K562 (cell line): ENCODE results near the gene TFF1. TPM values are rescaled to one million over a fixed set of nuclear protein-coding genes. Genes with fewer than 3 reads are reported as not detected.

ENCODE experiments used
- ATAC-seq: fragments of 200-7000 bp; cut with Tn5 transposase; 3 replicates; pipeline ENCODE4 v1.9.1; 2020; ENCODE audit warnings: moderate library complexity
- BruUV-seq: library from RNA; stranded (reverse); fragments of 400-500 nt; replicated peaks from 2 replicates; lab custom pipeline; 2021; lab: Mats Ljungman, UMichigan
- CTCF ChIA-PET: fragments of 300-600 bp; formaldehyde crosslinking; extraction: SDS; loops from one replicate; lab custom pipeline; 2021; ENCODE audit warnings: low intra/inter-chr PET ratio; lab: Yijun Ruan, JAX
- POLR2A ChIA-PET: fragments of 300-600, 350-650 bp; sonication (Branson Sonifier 250); formaldehyde crosslinking; extraction: SDS; loops from one replicate; lab custom pipeline; 2021; ENCODE audit warnings: antibody characterized with exemption, inconsistent platforms; lab: Yijun Ruan, JAX
- DNase-seq, 4 experiments: peaks; one replicate each; pipeline versions ENCODE4 v3.0.0 to v3.0.0-alpha.2; 2011 to 2018; ENCODE audit warnings: low spot score in 3 of 4, mixed read lengths in 3 of 4; ENCODE audit errors: extremely low read depth in 1 of 4
- FAIRE-seq: peaks from 2 replicates; lab custom pipeline; 2011; peaks lifted over from hg19 to GRCh38; lab: Jason Lieb, UNC
- H2AFZ ChIP-seq: 2 replicates; pipeline ENCODE4 v1.6.0; 2011; ENCODE audit warnings: low read depth, low read length, control low read depth, inconsistent platforms
- H3K27ac ChIP-seq: fragments of 200-600 bp; 3 replicates; pipeline ENCODE4 v1.8.0; 2011; ENCODE audit warnings: low read depth, mild to moderate bottlenecking, control low read depth, inconsistent platforms, low read length, moderate library complexity, mixed read lengths; ENCODE audit errors: extremely low read depth
- H3K27me3 ChIP-seq, 2 experiments: fragments of 300-600 bp in 1 of 2; 2 replicates in 1 of 2; 3 replicates in 1 of 2; pipeline versions ENCODE4 v1.6.0 to v1.8.0; 2011; ENCODE audit warnings: inconsistent platforms in 2 of 2, low read length in 2 of 2, mild to moderate bottlenecking in 1 of 2, mixed read lengths in 1 of 2, moderate library complexity in 1 of 2; ENCODE audit not compliant: control insufficient read depth in 2 of 2, insufficient read depth in 2 of 2
- H3K36me3 ChIP-seq: fragments of 300-600 bp; 3 replicates; pipeline ENCODE4 v1.8.0; 2011; ENCODE audit warnings: mild to moderate bottlenecking, low read length, inconsistent platforms; ENCODE audit not compliant: control insufficient read depth, insufficient read depth
- H3K4me1 ChIP-seq, 2 experiments: fragments of 200-600 bp in 1 of 2; replicated peaks in 1 of 2; 2 replicates in 1 of 2; 3 replicates in 1 of 2; pipeline versions ENCODE4 v1.5.1 to v1.8.0; 2011; ENCODE audit warnings: inconsistent platforms in 2 of 2, low read length in 2 of 2, mild to moderate bottlenecking in 1 of 2, mixed read lengths in 1 of 2, moderate library complexity in 1 of 2; ENCODE audit not compliant: control insufficient read depth in 2 of 2, insufficient read depth in 2 of 2
- H3K4me2 ChIP-seq: 2 replicates; pipeline ENCODE4 v1.6.1; 2011; ENCODE audit warnings: low read length, control low read depth, inconsistent platforms, mixed read lengths; ENCODE audit not compliant: insufficient read depth
- H3K4me3 ChIP-seq: fragments of 200-600 bp; sonication (generic), shearing (Covaris generic); 2 replicates; pipeline ENCODE4 v1.5.1; 2016; ENCODE audit warnings: control low read depth, inconsistent platforms
- H3K79me2 ChIP-seq: fragments of 200-600 bp; 3 replicates; pipeline ENCODE4 v1.8.0; 2011; ENCODE audit warnings: low read length, inconsistent platforms; ENCODE audit not compliant: control insufficient read depth, insufficient read depth
- H3K9ac ChIP-seq, 2 experiments: 2 replicates each; pipeline versions ENCODE4 v1.6.0 to v1.6.1; 2011; ENCODE audit warnings: low read depth in 2 of 2, low read length in 2 of 2, control low read depth in 1 of 2, inconsistent platforms in 1 of 2, mild to moderate bottlenecking in 1 of 2, mixed read lengths in 1 of 2; ENCODE audit not compliant: insufficient read depth in 1 of 2
- H3K9me1 ChIP-seq: one replicate; pipeline ENCODE4 v1.6.0; 2011; ENCODE audit warnings: inconsistent platforms, mild to moderate bottlenecking, low read length, moderate library complexity; ENCODE audit not compliant: control insufficient read depth, insufficient read depth
- H3K9me3 ChIP-seq: replicated peaks from 2 replicates; pipeline ENCODE4 v1.5.1; 2011; ENCODE audit warnings: low read depth, low read length, inconsistent platforms; ENCODE audit not compliant: control insufficient read depth, insufficient read depth
- H4K20me1 ChIP-seq: replicated peaks from 2 replicates; pipeline ENCODE4 v1.6.1; 2011; ENCODE audit warnings: low read length, inconsistent platforms, mixed read lengths; ENCODE audit not compliant: control insufficient read depth, insufficient read depth
- ELF2 ChIP-seq: fragments of 250-450 bp; sonication (Bioruptor Pico); IDR thresholded peaks from 2 replicates; pipeline ENCODE4 v1.5.0; 2021; ENCODE audit warnings: mild to moderate bottlenecking
- ETV6 ChIP-seq, 3 experiments: fragments of 150-350 bp in 1 of 3; sonication (generic) in 1 of 3; formaldehyde crosslinking in 1 of 3; IDR thresholded peaks; 2 replicates each; pipeline versions ENCODE4 v1.6.1 to v1.8.0; 2014 to 2022; ENCODE audit warnings: borderline replicate concordance in 2 of 3, low read depth in 2 of 3, antibody characterized with exemption in 1 of 3, low read length in 1 of 3, mild to moderate bottlenecking in 1 of 3, missing genetic modification reagents in 1 of 3
- GABPB1 ChIP-seq: sonication (generic); formaldehyde crosslinking; IDR thresholded peaks from 2 replicates; pipeline ENCODE4 v1.8.0; 2022; ENCODE audit warnings: mild to moderate bottlenecking, missing genetic modification reagents
- GATA2 ChIP-seq: sonication (generic); formaldehyde crosslinking; IDR thresholded peaks from 2 replicates; pipeline ENCODE4 v1.4.0; 2020; ENCODE audit warnings: mild to moderate bottlenecking, missing genetic modification reagents
- TBL1XR1 ChIP-seq, 2 experiments: IDR thresholded peaks; 2 replicates each; pipeline ENCODE4 v1.6.1; 2012; ENCODE audit warnings: improper control_type of control experiment in 2 of 2, low read length in 2 of 2, mild to moderate bottlenecking in 1 of 2
- ZNF23 ChIP-seq: fragments of 250-450 bp; sonication (Bioruptor Pico); IDR thresholded peaks from 2 replicates; pipeline ENCODE4 v1.4.0; 2020; ENCODE audit warnings: mild to moderate bottlenecking
- WGBS: fragments of 100-300 bp; shearing (Covaris generic); methylation state at CpG from one replicate; pipeline ENCODE4 v1.1.6; 2016; ENCODE audit warnings: low coverage, mixed read lengths; ENCODE audit not compliant: insufficient coverage; ENCODE audit errors: missing lambda C conversion rate; 5-methylcytosine and 5-hydroxymethylcytosine counted together
- in situ Hi-C: fragments of 300-500 bp; cut with MboI; formaldehyde crosslinking; loops from 4 replicates; pipeline ENCODE4 v1.15.0; 2018; ENCODE audit warnings: inconsistent platforms, mixed read lengths
- intact Hi-C: fragments of 100-400 bp; cut with micrococcal nuclease; formaldehyde crosslinking; loops from 2 replicates; pipeline ENCODE4 v1.14.2; 2022
- polyA plus RNA-seq, 8 experiments: library from polyadenylated mRNA; depleted of rRNA in 4 of 8; stranded (reverse) in 5 of 8; unstranded in 3 of 8; fragments of >200 nt; fragmentation: Nextera tagmentation in 2 of 8; fragmentation: Illumina TruSeq in 1 of 8; extraction: Ambion mirVana in 2 of 8; extraction: Trizol in 1 of 8; gene quantifications; 2 replicates each; pipeline versions ENCODE4 v1.2.1 to v1.2.3, GENCODE V29; 2011 to 2014; ENCODE audit warnings: inconsistent platforms in 1 of 8, missing spikeins in 1 of 8
- total RNA-seq, 7 experiments: library from RNA; depleted of rRNA in 6 of 7; stranded (reverse); fragments of >200 nt in 6 of 7; fragmentation: Illumina TruSeq in 2 of 7; extraction: Trizol in 2 of 7; gene quantifications; 2 replicates each; pipeline versions ENCODE4 v1.2.1 to v1.2.3, GENCODE V29; 2011 to 2021; ENCODE audit warnings: low replicate concordance in 1 of 7
- TF ChIP-seq, protein P1 (sequence below): sonication (generic); formaldehyde crosslinking; IDR thresholded peaks from 2 replicates; pipeline ENCODE4 v1.8.0; 2023; ENCODE audit warnings: mild to moderate bottlenecking, missing genetic modification reagents
- TF ChIP-seq, protein P2 (sequence below): fragments of 450-650 bp; formaldehyde crosslinking; IDR thresholded peaks from 2 replicates; pipeline ENCODE4 v1.4.0; 2020; ENCODE audit warnings: mild to moderate bottlenecking, moderate library complexity
- TF ChIP-seq, protein P3 (sequence below): fragments of 250-450 bp; sonication (Bioruptor Pico); IDR thresholded peaks from 2 replicates; pipeline ENCODE4 v1.8.0; 2022; ENCODE audit warnings: inconsistent platforms, mild to moderate bottlenecking, moderate library complexity, borderline replicate concordance

Gene TFF1
- total and polyA plus RNA-seq, 9 of the 15 experiments (the other 6 are each of a cell fraction or from before 2014, with no cell fraction given) = 0.31 TPM; not detected in 8

DNA sequence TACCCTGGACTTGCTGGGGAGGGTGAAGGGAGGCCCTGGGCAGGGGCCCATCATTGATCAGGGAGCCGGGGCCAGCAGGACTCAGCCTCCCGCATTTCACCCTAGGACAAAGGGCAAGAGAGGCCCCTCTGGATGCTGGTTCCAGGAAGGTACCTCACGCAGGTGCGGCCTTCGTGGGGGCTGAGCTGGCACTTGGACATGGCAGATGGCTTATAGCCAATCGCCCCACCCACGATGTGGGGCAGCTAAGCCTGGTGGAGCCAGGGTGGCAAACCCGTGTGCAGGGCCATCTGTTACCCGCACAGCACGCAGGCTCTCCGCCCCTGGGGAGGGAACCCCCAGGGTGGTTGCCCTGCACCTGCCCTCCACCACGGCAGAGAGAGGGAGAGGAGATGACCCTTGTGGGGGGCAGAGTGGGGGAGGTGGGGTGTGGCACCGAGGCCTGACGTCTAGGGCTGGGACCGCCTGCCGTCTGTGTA is 53.7 kb downstream of the TFF1 start:
- ChIA-PET POLR2A (interaction anchor here (0.6 kb wide), 1 partner anchor 171 kb away, joined by 3 read pairs; no protein-coding TSS in a partner anchor), CTCF (no interaction called here)
- Histone ChIP-seq H3K4me1 (peaks cover 0 to 10% of the 10 kb centered on the region in 2 experiments; a peak in 1 of 5 replicates), H3K27ac (no peak overlapping the region), H3K9me3 (no peaks in the 10 kb centered on the region), H3K36me3 (no peaks in the 10 kb centered on the region), H2AFZ (no peak overlapping the region), H3K9me1 (no peaks in the 10 kb centered on the region), H4K20me1 (peaks cover 32% of the 10 kb centered on the region), H3K4me2 (no peak overlapping the region), H3K27me3 (peaks cover 51 to 92% of the 10 kb centered on the region in 2 experiments), H3K9ac (no peak overlapping the region), H3K4me3 (no peak overlapping the region), H3K79me2 (no peaks in the 10 kb centered on the region)
- intact Hi-C loops = no loop called here
- BruUV-seq = no TSS peak
- DNase-seq (no peak), ATAC-seq (no peak), FAIRE-seq (no peak)
- TF ChIP-seq ZNF23 (CRISPR knock-in tag) = no peak
- no peak for TF ChIP-seq GABPB1 (CRISPR knock-in tag)
- TF ChIP-seq ETV6 (IDR thresholded peaks at IDR 0.05; ENCODE audit: borderline replicate concordance in 1 of 2, low read depth in 2 of 2, low read length in 1 of 2) = no peak
- no peak for TF ChIP-seq ETV6 (CRISPR knock-in tag; IDR thresholded peaks at IDR 0.05; ENCODE audit: borderline replicate concordance)
- TF ChIP-seq, protein P1, sequence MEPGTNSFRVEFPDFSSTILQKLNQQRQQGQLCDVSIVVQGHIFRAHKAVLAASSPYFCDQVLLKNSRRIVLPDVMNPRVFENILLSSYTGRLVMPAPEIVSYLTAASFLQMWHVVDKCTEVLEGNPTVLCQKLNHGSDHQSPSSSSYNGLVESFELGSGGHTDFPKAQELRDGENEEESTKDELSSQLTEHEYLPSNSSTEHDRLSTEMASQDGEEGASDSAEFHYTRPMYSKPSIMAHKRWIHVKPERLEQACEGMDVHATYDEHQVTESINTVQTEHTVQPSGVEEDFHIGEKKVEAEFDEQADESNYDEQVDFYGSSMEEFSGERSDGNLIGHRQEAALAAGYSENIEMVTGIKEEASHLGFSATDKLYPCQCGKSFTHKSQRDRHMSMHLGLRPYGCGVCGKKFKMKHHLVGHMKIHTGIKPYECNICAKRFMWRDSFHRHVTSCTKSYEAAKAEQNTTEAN (CRISPR knock-in tag) = no peak
- TF ChIP-seq, protein P2, sequence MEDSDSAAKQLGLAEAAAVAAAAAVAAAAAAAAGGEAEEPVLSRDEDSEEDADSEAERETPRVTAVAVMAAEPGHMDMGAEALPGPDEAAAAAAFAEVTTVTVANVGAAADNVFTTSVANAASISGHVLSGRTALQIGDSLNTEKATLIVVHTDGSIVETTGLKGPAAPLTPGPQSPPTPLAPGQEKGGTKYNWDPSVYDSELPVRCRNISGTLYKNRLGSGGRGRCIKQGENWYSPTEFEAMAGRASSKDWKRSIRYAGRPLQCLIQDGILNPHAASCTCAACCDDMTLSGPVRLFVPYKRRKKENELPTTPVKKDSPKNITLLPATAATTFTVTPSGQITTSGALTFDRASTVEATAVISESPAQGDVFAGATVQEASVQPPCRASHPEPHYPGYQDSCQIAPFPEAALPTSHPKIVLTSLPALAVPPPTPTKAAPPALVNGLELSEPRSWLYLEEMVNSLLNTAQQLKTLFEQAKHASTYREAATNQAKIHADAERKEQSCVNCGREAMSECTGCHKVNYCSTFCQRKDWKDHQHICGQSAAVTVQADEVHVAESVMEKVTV (CRISPR knock-in tag) = no peak
- TF ChIP-seq GATA2 (CRISPR knock-in tag) = no peak
- TF ChIP-seq ELF2 (CRISPR knock-in tag) = no peak
- TF ChIP-seq, protein P3, sequence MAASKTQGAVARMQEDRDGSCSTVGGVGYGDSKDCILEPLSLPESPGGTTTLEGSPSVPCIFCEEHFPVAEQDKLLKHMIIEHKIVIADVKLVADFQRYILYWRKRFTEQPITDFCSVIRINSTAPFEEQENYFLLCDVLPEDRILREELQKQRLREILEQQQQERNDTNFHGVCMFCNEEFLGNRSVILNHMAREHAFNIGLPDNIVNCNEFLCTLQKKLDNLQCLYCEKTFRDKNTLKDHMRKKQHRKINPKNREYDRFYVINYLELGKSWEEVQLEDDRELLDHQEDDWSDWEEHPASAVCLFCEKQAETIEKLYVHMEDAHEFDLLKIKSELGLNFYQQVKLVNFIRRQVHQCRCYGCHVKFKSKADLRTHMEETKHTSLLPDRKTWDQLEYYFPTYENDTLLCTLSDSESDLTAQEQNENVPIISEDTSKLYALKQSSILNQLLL = no peak
- no peak for TF ChIP-seq TBL1XR1 (IDR thresholded peaks at IDR 0.05; ENCODE audit: low read length in 2 of 2)
- in situ Hi-C loops = loop anchor here (10.0 kb wide), 1 partner anchor 132 kb away; no protein-coding TSS in a partner anchor
- WGBS = 5% methylated on average over 16 of the region's 16 CpGs
